Inferior parietal cortex (tissue), 1 donor: ENCODE results near the gene COL6A5.
"Not testable (repeated sequence)": the region's sequence is repeated elsewhere in the genome, so short reads cannot be mapped to it uniquely, and the experiment has no call there.

Source experiments
- DNase-seq: peaks from one replicate; pipeline ENCODE4 v3.0.0-alpha.2; 2016; ENCODE audit errors: extremely low spot score

Gene COL6A5

DNA sequence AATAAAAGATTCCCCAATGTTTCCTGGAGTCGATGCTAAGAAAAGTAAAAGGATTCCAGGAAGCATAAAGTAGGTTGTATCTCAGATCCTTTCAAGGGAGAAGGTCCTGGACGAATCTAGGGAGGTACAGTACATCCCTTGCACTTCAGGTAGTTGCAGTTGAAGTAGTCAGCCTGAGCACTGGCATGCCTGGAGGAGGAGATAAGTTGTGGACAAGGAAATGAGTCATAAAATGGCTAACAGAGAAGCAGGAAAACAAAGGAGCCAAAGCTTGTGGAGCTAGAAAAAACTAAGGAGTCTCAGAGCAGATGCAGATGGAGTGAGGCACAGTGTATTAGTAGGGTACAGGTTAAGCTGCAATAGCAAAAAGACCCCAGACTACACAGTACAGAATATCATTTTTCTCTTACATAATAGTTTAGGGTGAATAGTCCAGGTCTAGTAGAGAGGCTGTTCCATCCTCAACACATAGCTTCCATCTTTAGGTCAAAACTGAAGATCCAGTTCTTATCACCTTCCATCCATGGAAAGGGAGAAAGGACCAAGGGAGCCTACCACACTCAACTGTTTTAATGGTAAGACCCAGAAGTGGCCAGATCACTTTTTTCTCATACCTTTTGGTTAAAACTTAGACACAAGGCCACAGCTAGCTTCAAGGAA, 41.3 kb downstream of the COL6A5 start:
- DNase-seq, result no peak

DNA sequence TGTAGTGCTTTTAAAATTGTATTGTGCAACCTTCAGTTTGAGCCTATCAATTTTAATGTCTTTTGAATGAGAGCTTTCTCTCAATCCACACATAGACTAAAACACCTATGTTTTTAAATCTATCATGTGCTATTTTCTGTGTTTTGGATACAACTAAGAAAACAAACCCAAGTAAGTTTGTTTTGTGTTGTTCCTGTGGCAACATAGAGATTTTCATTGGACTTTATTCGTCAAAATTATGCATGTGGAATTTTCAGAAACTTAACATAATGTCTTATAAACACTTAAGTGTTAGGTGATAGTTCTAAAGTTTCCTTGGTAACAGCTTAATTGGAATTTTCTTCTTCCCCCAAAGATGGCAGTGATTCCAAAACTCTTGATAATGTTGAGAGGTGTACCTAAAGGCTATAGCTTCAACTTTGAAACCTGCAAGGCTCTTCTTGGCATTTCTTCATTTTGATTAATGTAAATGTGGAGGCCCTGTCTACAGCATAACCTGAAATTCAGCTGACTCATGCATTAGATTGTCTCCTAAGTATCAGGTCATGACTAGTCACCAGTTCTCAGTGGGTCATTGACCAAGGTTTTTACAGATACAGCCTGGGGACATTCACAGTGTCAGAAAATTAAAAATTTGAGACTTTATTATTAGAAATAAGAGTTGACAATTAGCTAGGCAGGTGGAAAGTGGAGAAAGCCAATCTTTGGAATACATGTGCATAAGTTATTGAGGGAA, 44.4 kb downstream of the COL6A5 start:
- DNase-seq, result no peak

DNA sequence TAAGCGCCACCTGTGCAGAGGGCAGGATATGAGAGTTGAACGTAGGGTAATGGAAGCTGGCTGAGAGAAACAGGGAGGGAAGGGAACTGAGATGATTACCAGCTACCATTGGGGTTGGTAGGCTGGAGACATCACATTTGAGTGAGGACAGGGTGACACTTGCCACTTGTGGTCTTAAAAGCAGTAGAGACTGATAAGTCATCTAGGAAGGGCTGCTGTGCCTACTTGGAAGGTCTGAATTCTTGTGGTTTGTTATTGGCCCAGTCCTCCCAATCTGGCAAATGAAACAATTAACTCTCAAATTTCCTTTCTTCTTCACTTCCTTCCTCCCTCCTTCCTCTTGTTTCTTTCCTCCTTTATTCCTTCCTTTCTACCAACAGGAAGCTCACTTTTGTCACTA, 46.8 kb downstream of the COL6A5 start:
- no peak for DNase-seq

DNA sequence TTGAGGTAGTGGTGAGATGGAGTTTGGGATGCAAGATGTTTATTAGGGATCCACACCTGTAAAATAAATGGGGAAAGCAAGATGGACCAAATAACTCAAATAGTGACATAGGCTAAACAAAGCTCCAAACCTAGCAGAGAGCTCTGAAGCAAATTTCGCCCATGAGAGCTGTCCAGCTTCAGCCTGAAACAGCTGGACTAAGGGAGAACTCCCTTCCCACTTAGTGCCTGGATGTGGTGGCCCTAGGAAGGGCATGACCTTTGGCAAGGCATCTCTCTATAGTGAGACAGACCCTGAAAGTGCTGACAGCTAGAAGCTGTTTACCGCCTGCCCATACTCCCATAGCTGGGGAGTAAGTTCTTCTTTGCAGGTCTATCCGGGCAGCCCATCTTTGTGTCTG, 48.1 kb downstream of the COL6A5 start:
- no peak for DNase-seq

DNA sequence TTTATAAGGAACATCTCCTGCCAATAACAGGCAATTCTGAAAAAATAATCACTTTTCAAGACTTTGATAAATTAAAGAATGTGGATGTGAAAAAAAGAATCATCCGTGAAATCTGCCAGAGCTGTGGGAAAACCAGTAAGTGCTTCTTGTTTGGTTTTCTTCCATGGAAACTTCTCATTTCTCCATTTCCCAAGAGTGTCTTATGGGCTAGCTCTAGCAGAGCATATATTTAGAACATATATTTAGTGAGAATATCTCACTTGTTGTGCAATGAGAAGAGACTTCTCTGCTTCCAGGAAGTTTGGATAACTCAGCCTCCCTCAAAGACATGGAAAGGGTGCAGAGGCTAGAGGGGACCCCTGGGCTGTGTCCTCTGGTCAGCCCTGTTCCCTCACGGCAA, 49.9 kb downstream of the COL6A5 start:
- no peak for DNase-seq

DNA sequence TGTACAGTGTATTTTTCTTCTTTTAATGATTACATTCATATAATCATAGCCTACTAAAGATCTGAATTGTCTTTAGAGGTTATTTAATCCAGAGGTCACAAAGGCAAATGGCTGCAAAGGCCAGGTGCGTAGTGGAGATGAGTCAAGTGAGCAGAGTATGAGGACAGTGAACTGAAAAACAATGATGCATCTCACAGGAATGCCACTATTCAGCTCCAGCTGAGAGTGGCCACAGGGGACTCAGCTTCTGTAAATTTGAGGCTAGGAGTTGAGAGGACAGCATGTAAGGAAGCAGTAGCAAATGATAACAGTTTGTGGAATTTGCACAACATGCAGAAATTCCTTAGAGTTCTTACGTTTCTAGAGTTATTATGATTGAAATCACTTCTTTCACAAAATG, 50.4 kb downstream of the COL6A5 start:
- no peak for DNase-seq

DNA sequence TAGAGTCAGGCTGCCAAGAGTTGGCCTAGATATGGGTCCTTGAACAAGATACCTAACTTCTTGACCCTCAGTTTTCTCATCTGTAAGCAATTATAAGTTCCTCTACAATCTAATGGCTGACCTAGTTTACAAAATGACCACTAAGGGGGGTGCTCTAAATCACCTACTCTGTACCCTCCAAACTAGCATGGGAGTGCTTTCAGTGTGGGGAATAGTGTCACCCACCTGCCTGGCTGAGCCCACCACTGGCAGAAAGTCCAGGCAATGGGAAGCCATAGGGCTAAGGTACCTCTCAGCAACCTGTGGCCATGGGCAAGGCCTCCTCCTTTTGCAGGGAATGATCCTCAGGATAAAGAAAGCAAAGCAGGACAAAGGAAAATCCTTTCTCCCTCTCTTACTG, 58.9 kb downstream of the COL6A5 start:
- DNase-seq, result no peak

DNA sequence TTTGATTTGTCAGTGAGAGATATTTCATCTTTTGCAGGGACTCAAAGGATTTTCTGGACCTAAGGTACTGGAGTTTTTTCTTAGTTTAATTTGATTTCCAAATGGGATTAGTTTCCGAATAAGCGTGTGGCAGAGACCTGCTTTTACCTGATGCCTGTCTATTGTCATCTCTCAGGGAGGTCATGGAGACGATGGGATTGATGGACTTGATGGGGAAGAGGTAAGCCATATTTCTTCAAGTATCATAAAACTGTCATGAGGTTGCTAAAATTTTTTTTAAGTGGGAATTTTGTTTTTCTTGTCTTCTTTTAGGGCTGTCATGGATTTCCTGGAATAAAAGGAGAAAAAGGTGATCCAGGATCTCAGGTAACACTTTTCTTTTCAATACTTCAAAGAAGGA, 60.5 kb downstream of the COL6A5 start:
- no peak for DNase-seq

DNA sequence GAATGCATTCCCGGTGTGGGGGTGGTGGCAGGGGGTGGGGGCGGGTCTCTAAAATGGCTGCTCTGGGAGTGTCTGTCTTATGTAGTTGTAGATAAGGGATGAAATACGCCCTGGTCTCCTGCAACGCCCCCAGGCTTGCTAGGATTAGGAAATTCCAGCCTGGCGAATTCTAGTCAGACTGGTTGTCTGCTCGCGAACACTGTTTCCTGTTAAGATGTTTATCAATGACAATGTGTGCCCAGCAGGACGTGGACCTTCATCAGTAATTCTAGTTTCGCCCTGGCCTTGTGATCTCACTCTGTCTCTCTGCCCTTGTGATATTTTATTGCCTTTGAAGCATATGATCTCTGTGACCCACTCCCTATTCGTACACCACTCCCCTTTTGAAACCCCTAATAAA, 62.8 kb downstream of the COL6A5 start:
- DNase-seq, result not testable (repeated sequence)

DNA sequence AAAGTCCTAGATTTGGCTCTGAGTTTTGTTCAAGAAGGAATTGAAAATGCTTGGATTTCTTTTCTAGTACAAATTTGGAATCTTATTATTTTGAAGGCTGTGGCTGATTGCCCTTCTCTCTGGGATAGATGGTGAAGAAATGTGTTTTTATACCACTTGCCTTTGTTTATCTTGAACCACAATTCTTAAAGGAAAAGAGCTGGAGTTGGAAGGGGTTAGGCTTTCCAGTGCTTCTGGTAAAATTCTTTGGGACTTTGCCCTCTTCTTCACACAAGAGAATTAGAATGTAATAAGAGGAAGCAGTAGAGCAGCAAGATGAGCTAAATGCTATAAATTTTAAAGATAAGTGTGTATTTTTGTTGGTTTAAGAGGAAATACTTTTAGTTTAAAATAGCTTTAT, 65.8 kb downstream of the COL6A5 start:
- DNase-seq, result no peak

DNA sequence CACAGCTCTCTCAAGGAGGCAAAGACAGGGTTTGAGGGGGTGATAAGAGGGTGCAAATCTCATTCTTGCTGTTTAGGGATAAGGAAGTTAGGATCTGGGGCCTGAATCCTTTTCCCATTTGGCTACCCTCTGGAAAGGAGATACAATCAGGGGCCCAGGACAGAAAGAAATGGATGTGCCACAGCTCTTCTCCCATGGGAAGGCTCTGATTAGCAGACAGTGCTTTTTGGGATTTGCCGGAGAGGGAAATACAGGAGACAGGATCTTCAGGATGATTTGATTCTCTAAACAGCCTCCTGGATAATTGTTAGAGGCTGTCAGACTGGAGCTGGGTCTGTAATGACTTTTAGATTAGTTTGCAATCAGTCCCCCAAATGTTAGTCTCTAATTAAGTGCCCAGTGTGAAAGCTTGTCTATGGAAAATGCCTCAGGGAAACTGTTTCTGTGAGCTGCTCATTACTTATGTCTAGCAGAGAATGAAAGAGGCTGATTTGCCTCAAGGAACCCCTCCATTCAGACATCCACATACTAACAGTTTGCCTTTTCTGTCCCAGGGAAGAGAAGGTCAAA, 67.6 kb downstream of the COL6A5 start:
- no peak for DNase-seq

DNA sequence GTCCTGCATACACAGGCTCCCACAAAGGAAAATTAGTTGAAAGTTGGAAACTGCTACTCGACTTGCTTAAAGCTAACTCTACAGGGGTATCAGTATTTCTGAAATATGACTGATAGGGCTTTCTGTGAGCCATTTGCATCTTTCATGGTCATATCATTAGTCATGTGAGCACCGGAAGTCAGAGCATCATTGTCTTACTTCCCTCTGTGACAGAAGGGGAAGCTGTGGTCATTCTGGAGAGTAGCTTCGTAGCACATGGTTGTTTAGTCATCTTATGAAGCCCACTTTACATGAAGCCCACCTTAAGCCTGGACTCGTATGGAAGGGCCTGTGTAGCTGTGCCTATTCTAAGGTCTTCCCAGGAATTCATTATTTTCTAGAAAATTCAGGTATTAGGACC, 69.0 kb downstream of the COL6A5 start:
- DNase-seq, result no peak

DNA sequence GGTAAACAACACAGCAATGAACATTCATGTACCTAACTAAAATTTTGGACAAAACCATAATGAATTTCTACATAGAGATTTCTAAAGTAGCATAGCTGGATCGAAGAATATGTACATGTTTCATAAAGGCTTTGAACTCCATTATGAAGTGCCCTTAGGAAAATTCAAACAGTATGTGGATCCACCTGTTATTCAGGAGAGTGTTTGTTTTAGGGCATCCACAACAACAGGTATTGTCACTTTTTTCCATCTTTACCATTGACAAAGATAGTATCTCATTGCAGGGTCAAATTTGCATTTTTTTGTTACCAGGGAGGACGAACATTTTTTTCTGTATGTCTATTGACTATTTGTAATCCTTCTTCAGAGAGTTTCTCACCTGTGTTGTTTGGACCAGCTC, 75.0 kb downstream of the COL6A5 start:
- DNase-seq, result no peak

DNA sequence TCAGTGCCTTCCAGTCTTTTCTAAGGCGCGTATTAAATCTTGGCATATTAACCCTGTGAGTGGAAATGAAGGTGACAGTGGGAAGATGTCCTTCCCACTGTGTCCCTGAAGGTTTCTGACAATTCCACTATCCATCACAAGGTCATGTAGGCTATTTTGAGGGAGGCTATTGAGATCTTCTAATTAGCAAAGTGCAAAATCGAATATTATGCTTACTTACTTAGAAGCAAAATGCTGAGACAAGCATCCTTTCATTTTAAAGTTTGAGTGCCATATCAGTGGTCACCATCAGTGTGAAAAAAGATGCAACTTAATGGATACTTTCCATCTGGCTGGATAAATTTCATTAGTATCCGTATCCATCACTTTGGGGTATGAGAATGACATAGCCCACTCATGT, 77.6 kb downstream of the COL6A5 start:
- no peak for DNase-seq

DNA sequence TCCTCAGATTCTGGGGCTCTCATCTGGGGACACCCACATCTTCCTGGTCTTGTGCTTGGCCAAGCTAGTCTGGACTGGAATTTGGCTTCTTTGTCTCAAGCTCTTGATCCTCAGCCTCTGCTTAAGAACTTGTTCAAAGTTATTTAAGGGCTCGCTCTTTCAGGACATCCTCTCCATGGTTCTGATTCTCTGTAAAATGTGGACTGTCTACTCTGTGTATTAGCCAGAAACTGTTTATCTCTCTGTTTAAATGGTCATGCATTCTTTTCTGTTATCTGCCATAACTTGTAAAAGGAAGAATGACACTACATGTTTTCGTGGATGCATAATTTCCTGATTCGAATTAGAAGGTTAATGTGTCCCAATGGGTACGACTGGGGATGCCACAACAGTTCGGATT, 79.4 kb downstream of the COL6A5 start:
- DNase-seq, result no peak

DNA sequence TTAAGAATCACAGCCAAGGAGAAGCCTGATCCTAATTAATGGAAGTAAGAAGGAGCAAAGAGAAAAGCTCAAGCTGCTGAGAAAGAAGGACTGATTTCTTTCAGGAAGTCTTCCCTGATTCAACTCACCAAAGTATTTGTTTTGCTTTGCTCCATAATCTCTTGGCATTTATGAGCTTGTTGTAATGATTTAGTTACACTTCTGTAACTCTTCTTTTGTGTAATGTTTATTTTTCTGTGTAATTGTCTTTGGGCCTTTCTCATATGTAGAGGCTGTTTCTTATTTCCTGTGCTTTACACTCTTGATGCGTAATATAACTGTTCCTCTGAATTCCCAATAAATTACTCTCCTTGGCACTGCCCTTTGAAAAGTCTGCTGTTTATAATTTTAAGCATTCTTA, 80.0 kb downstream of the COL6A5 start:
- no peak for DNase-seq

DNA sequence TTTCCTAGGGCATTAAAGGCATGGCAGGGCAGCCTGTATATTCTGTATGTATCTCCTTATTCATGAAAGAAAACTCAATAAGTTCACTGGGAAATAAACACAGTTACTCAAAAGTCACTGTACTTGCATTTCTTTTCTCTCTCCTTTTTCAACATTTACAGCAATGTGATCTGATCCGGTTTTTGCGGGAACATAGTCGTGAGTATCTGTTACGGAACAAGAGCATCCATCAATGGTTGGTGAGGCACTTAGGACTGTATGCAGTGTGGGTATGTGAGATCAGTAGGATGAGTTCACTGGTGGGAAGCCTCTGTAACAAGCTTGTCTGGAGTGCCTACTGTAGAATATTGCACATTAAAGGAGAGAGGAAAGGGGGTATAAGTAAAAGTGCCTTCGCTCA, 80.7 kb downstream of the COL6A5 start:
- no peak for DNase-seq

DNA sequence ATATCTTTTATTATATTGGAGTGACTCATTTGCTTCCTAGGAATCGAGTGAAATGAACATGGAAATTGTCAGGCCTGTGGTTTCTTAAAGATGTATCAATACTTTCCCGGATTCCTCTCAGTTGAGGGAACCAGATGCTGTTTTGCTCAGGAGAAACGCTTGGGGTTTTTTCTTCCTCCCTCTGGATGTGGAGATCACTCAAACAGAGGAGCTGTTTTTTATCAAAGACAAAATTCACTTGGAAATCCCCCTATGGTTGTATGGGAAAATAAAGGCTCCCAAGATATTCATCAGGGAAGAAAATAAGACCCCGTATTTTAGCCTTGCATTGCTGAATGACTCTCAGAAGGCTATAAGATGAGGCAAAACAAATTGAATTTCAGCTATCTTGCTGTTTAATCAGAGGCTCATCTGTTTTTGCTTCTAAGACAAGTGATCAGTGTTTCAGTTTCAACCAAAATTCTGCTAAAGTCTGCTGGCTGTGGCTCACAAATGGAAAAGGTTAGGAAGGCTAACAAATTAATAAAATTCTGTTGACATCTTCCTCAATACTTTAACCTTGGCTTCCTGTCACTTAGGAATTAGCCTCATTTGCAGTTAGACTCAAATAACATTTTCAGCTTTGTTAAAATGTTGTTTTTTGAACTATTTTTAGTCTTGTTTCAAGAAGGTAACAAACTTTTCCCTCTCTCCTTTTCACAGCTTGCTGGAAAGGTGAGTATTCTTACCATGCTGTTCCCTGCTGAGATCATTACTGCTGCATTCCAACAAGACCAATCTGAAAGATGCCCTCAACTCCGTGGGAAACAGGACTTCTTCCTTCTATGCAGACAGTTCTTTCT, 83.6 kb downstream of the COL6A5 start:
- DNase-seq, result no peak

DNA sequence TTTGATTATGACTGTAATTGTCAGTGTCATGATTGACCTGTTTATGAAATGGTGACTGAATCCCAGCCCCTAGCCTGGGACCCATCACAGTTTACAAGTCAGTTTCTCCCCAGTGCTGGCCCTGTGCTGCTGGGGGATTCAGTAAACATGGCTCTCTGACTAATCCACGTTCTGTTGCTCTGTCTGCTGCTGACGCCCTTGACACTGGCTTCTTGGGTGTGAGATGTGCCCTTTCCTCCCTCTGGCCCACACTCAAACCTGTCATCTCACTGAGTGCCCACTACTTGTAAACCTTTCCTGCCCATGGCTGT, 84.2 kb downstream of the COL6A5 start:
- no peak for DNase-seq

DNA sequence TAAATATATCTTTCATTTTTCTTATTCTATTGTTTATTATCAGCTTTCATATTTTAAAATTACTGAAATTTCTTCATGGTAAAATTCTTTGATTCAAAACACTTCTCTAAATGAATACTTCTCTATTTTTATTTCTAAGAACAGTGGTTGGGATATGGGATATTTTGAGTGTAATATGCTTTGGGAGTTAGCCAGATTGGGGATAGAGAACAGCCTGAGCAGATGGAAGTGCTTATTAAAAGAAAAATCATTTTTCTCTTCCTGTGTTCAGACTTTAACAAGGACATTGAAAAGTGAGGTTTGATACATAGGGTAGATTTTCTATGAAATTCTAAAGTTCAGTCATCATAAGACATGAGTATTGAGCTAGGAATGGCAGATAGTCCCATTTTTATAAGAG, 84.8 kb downstream of the COL6A5 start:
- DNase-seq, result peak; percentile 32

DNA sequence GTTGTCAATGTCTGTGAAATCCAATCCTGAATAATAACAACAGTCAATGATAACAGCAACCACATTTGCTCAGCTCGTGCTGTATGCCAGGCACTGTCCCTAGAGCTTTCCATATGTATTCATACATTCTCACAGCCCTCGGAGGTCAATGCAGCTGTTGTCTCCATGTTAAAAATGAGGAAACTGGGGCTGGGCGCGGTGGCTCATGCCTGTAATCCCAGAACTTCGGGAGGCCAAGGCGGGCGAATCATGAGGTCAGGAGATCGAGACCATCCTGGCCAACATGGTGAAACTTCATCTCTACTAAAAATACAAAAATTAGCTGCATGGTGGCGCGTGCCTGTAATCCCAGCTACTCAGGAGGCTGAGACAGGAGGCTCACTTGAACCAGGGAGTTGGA, 86.6 kb downstream of the COL6A5 start:
- DNase-seq, result not testable (repeated sequence)

DNA sequence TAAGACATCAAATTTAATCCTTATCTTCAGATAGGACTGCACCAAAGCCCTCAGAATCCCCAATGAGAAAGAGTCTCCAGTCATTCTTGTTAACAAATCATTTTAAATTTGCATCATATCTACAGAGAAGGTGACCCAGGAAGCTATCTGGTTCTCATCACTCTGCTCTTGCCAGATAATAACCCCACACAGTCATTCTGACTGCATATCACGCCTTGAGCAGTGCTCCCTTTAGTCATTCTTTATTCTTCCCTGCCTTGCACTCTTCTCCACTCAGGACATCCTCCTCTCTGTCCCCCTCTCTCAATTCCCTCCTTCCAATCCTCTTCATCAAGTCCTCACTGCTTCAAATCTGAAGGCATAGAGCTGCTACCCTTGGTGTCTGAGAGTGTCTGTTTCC, 87.8 kb downstream of the COL6A5 start:
- no peak for DNase-seq

DNA sequence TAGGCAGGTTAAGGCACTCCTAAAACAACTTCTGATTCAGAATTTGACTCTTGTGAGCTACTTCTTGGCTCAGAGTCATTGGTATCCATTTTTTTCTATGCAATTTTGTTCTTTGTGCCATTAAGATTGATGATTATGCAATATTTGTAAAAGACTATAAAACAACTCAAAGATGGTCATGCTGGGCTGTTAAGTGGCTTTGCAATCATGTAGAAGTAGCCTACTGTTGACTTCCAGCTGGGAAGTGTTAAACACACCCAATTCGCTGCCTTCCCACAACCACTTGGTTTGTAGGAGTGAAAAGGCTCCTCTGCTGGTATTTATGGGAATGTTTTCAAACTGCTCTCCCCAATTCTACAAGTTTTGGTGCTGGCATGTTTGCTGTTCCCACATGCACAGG, 96.8 kb downstream of the COL6A5 start:
- no peak for DNase-seq
